ENCODE results near the gene SSRP1. TPM values are rescaled to one million over a fixed set of nuclear protein-coding genes. Genes with fewer than 3 reads are reported as not detected.
"Not testable (repeated sequence)": the region's sequence is repeated elsewhere in the genome, so short reads cannot be mapped to it uniquely, and the experiment has no call there.

Gene SSRP1
- total and polyA plus RNA-seq, 2 of the 4 experiments (the other 2 are of a cell fraction): 106 to 146 TPM

DNA sequence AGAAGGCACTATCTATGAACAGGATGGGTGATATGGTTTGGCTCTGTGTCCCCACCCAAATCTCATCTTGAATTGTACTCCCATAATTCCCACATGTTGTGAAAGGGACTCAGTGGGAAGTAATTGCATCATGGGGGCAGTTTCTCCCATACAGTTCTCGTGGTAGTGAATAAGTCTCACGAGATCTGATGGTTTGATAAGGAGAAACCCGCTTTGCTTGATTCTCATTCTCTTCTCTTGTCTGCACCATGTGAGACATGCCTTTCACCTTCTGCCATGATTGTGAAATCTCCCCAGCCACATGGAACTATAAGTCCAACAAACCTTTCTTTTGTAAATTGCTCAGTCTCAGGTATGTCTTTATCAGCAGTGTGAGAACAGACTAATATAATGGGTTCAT is 39.5 kb downstream of the SSRP1 start:
- H3K23ac ChIP-seq (ENCODE audit: low read depth, low read length); H4K91ac ChIP-seq (ENCODE audit: insufficient read depth, low read depth, low read length); H2AK9ac ChIP-seq (replicated peaks; ENCODE audit: low read depth, low read length, poor library complexity); H3K14ac ChIP-seq (replicated peaks; ENCODE audit: low read depth, low read length); H3K4ac ChIP-seq (ENCODE audit: low read depth, low read length); H3K27me3 ChIP-seq (ENCODE audit: control insufficient read depth, insufficient read depth, low read length); H2BK20ac ChIP-seq (ENCODE audit: low read depth, low read length); CTCF ChIA-PET; H4K20me1 ChIP-seq (ENCODE audit: insufficient read depth, low read length); H2AFZ ChIP-seq (replicated peaks; ENCODE audit: low read length, poor library complexity); H2AK5ac ChIP-seq (ENCODE audit: low read depth, low read length); H2BK5ac ChIP-seq (ENCODE audit: low read depth, low read length, poor library complexity, severe bottlenecking); H4K5ac ChIP-seq (ENCODE audit: low read depth, low read length); BruUV-seq (replicated peaks); intact Hi-C loops (cut with micrococcal nuclease); POLR2A ChIA-PET (ENCODE audit: unreplicated experiment); H2BK15ac ChIP-seq (ENCODE audit: low read depth, low read length); ATAC-seq (ENCODE audit: low read depth); DNase-seq; H2BK120ac ChIP-seq (ENCODE audit: low read depth, low read length); in situ Hi-C loops (cut with MboI; ENCODE audit: low sequenced_read_pairs); dilution Hi-C loops (cut with HindIII; ENCODE audit: low sequenced_read_pairs, unreplicated experiment); H3K27ac ChIP-seq (ENCODE audit: insufficient read depth, low read length); H3K18ac ChIP-seq (ENCODE audit: low read depth, low read length); H3K9ac ChIP-seq (ENCODE audit: low read depth, low read length); H4K8ac ChIP-seq (ENCODE audit: low read depth in 2 of 2, low read length in 2 of 2); H3K79me1 ChIP-seq (ENCODE audit: low read depth in 1 of 2, low read length in 2 of 2); H3K56ac ChIP-seq (ENCODE audit: extremely low read depth, insufficient read depth, low read length); H3K4me2 ChIP-seq (ENCODE audit: low read depth, low read length); H3K4me3 ChIP-seq (ENCODE audit: insufficient read depth, low read depth, low read length): not testable (repeated sequence)
- peaks cover 12% of the 10 kb centered on the region for H3K9me3 ChIP-seq (ENCODE audit: control insufficient read depth, insufficient read depth, low read length)
- H3K36me3 ChIP-seq (ENCODE audit: control insufficient read depth, insufficient read depth, low read length): peaks cover 40% of the 10 kb centered on the region
- H3K9me1 ChIP-seq (ENCODE audit: insufficient read depth, low read length): peaks cover 14% of the 10 kb centered on the region
- peak; percentile 59 for TF ChIP-seq CEBPB (IDR thresholded peaks at IDR 0.05; ENCODE audit: low read depth, low read length)
- no CpG with 5 or more reads among the region's 3 CpGs for WGBS, 2 experiments (ENCODE audit: extremely low coverage in 2 of 2, insufficient read length in 1 of 2)
- H3K4me1 ChIP-seq (ENCODE audit: control insufficient read depth, insufficient read depth, low read length): peaks cover 12% of the 10 kb centered on the region
